CD4-positive, alpha-beta T cell treated with Interferon alpha-2 for 1 hour (primary cell): ENCODE measurements around the gene CCDC85C.

Source experiments
- DNase-seq, 2 donors: peaks; one replicate each; pipeline ENCODE4 v3.0.0-alpha.2; 2020 to 2022

CCDC85C gene

DNA sequence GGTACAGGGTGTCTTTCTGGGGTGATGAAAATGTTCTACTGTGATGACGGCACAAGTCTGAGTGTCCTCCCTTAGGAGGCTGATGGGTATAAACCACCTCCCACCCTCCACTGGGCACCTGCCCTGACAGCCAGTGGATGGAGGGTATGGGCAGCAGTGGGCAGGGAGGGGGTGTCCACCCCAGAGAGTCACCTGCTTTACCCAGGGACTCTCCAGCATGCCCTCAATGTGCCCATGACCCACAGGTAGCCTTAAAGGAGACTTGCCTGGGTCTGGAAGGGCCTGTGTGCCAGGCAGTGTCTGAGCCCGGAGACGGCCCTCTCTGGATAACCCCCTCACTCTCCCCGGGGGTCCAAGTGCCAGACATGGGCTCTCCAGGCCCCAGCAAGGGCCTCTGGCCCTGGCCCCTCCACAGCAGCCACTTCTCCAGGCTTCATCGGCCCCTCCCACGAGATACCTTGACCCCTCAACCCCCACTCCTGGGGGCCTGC, 84.0 kb downstream of the CCDC85C start:
- no peak for DNase-seq

GRCh38 chr14:99519347-99519881, 84.6 kb downstream of the CCDC85C start:
- no peak for DNase-seq

DNA sequence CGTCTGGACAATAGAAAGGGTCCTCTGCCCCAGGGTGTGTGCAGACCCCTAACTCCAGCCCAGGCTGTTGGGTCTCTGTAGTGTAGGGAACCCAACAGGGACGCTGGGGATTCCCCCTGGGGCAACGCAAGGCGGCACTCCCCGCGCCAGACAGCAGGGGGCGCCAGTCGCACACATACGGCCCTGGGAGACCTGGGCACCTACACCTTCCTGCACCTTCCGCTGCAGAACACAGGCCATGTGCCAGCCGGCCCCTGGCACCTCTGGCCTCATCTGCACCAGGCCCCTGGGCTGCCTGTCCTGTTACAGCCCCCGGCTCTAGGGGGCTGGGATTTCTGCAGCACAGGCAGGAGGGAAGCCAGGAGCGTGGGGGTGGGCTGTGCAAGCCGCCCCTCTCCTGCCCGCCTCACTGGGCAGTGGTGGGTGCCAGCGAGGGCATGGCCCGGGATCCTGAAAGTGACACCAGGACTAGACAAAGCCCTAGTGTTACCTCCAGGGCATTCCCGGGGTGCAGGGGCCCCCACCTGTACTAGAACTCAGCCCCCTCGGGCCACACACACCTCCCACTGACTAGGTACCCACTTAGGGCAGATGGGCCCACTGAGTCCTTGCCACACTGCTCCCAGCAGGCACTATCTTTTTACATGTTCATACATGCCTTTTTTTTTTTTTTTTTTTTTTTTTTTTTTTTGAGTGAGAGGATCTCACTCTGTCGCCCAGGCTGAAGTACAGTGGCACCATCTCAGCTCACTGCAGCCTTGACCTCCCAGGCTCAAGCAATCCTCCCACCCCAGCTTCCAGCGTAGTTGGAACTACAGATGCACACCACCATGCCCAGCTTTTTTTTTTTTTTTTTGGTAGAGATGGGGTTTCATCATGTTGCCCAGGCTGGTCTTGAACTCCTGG, 85.3 kb downstream of the CCDC85C start:
- peak; percentile 77 to 85 for DNase-seq

GRCh38 chr14:99517643-99518381, 86.2 kb downstream of the CCDC85C start:
- DNase-seq, result no peak

DNA sequence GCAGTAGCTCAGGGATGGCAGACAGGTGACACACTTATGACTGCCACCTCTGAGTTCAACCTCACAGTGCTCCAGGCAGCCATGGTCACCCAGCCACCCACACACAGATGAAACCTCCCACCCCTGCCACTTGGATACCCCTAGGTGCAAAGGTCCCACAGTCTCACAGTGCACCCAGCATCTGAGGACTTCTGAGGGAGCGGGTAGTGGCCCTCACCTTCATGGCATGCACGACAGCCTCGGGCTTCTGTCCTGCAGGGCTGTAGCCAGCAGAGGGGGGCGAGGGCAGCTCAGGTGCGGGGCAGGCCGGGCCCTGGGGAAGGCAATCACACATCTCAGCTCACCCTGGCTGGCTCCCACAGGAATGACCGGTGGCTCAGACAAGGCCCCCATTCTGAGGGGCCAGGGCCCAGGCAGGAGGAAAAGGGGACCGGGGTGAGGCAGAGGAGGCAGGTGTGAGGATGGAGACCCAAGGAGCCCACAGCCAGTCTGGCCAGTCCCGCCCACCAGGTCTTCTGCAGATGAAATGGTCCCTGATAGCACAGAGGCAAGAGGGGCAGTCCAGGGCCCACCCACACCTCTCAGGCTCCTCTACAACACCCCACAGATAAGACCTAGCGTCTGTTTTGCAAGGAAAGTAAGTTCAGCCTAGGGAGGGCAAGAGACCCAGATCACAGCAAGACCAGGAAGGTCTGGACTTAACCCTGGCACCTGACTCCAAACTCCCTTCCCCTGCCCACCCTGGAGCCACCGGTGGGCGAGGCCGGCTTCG, 87.0 kb downstream of the CCDC85C start:
- DNase-seq, result no peak

GRCh38 chr14:99516156-99516870, 87.7 kb downstream of the CCDC85C start:
- DNase-seq, result no peak

DNA sequence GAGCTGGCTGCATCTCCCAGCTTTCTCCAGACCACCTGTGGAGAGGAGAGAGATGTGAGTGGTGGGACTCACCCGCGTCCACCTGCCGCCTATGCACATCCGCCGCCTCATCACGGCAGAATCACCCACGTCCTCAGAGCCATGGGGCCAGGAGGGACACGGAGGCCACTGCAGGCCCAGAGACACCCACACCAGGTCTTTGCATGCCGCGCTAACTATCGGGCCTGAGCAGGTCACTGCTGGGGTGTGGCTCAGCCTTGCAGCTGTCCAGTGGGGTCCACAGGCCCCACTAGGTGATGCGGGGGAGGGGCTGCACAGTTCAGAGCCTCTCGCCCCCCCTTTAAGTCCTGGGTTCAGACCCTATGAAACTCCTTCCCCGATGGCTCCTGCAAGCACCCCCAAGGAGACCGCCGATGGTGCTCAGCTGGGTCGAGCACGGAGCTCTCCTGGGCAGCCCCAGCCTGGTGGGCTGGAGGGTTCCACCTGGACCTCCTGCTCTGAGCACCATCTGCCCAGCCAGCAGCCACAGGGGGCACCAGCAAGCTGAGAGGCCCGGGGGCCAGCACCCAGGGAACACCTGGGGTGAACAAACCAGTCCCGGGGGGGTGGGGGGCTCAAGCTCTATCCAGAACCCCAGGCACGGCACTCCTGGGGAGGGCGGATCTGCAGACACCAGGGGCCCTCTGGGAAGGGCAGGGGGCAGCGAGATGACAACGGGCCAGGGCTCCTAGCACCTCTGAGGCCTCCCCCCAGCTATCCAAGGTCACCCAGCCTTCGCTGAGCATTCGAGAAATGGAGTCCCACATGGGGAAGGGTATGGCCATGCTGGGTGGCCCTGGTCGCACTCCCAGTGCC, 88.5 kb downstream of the CCDC85C start:
- no peak for DNase-seq

DNA sequence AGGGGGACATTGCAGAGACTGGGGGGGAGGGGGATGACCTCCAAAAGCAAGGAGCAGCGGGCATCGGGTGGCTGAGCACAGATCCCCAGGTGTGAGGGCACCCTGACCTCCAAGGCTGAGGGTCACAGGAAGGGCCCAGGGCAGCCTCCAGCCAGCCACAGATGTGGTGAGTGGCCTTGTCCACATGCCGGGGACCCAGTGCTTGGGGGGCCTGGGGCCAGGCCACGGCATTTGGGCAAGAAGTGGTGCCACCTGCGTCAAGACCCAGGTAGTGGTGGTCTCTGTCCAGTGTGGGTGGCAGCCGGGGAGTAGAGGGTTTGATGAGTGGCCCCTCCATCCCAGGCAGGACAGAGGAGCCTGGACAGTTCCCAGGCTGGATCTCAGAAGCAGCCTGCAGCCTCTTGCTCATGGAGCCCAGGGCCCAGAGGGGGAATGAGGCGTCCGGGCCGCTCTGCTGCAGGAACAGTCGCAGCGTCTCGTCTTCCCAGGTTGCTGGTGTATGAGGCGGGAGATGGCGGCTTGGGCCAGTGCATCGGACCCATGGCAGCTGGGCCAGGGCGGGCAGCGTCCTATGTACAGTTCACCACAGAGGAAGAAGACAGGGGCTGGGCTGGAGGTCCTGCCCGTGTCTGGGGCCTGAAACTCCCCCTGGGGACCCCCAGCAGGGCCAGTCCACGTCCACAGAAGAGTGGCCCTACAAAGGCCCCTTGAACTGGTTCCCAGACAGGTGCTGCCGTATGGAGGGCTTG, 89.3 kb downstream of the CCDC85C start:
- DNase-seq, result no peak

DNA sequence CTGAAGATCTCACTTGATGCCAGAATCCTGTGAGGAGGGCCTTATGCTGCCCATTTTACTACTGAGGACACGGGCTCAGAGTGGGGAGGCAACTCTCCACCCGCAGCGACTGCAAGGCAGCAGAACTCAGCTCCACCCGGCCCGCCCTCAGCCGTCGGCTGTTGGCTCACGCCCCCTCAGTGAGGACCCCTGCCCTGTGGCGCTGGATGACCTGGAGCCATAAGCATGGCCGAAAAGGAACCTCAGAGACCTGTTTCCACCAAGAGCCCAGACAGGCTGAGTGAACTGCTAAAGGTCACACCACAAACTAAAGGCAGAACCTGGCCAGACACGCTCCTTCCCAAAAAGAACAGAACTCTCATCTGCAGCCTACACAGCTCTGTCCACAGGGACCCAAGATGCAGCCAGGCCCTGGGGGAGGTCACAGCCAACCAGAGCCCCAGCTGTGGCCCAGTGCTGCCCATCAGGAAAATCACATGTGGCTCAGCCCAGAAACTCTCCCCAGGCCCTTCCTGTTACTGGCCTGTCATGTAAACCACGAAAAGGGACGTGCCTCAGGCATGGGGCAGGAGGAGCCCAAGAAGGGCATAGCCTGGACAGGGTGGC, 90.0 kb downstream of the CCDC85C start:
- DNase-seq, result no peak

GRCh38 chr14:99513183-99513694, 90.8 kb downstream of the CCDC85C start:
- no peak for DNase-seq

DNA sequence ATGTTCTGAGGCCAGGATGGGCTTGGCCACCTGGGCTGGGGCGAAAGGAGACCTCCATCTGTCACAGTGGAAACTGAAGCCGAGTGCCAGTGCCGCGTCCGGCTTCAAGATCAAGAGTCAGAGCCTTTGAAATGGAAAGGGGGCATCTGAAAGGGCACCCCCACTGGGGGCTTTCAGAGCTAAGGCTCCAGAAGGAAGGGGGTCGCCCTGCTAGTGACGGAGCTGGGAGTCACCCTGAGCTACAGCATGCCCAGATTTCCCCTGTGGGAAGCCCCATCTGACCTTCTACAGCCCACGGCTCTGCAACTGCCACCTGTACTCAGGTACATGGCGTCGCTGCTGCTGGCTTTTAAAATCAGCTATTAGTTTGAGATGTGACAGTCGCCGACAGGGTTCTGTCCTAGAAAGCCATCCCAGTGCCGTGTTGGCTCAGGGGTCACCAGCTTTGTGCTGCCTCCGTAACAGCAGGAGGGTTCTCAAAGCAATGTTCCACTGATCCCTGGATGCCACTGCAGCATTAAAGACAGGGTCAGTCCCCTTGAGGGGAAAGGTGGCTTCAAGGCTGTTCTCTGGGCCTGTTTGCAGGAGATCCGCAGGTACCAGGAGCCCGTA, 91.3 kb downstream of the CCDC85C start:
- DNase-seq, result no peak

- DNase-seq, result no peak
Observed at GRCh38 chr14:99512110-99512449, 91.9 kb downstream of the CCDC85C start.

GRCh38 chr14:99511421-99512109, 92.4 kb downstream of the CCDC85C start:
- DNase-seq, result no peak

- DNase-seq, result no peak
Observed at GRCh38 chr14:99510556-99511139, 93.4 kb downstream of the CCDC85C start.

GRCh38 chr14:99509871-99510555, 94.0 kb downstream of the CCDC85C start:
- no peak for DNase-seq

DNA sequence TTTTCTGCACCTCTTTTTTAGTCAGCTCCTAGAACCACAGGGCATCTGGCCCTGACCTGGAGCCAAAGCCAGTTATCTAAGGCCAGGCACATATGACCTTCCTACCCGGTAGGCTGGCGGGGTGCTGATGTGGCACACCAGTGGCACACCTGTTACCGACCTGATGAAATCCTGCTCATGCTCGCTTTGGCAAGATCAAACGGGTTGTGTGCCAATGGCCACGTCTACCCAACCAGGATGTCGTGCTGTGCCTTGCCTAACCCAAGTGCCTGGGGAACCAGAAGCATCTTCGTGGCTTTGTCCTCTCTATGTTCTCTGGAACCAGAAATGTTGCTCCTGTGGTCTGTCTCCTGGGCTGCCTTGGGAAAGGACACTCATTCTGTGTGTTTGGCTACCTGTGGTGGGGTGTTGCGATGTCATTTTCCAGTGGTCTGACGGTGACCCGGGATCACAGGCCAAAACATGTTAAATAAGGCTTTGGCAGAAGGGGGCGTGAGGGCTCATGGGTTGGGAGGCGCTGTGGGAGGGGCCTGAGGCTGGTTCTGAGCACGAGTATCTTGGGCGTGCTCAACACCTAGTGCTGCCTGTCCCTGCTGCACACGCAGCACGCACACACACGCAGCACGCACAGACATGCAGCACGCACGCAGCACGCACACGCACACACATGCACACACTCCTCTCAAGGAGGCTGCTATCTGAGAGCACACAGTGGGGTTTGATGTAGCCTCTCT, 94.9 kb downstream of the CCDC85C start:
- DNase-seq, result no peak
